KMS-11 (cell line): ENCODE measurements around the gene MYOD1.

Experiments used
- H2AFZ ChIP-seq: fragments of 200-600 bp; sonication (generic); 2 replicates; pipeline ENCODE4 v1.6.1; 2016; ENCODE audit warnings: antibody characterized with exemption, mixed run types, low read depth
- H3K27ac ChIP-seq: fragments of 200-600 bp; sonication (generic); 2 replicates; pipeline ENCODE4 v1.6.1; 2016; ENCODE audit warnings: mild to moderate bottlenecking, mixed run types
- H3K27me3 ChIP-seq: fragments of 200-600 bp; sonication (generic); 2 replicates; pipeline ENCODE4 v1.6.1; 2017; ENCODE audit warnings: mild to moderate bottlenecking, low read depth, mixed run types, moderate library complexity; ENCODE audit not compliant: insufficient read depth
- H3K36me3 ChIP-seq: fragments of 200-600 bp; sonication (generic); 2 replicates; pipeline ENCODE4 v1.6.1; 2017; ENCODE audit warnings: mild to moderate bottlenecking, mixed run types; ENCODE audit not compliant: insufficient read depth
- H3K4me1 ChIP-seq: fragments of 200-600 bp; sonication (generic); 2 replicates; pipeline ENCODE4 v1.6.1; 2016; ENCODE audit warnings: mild to moderate bottlenecking, low read depth, mixed run types; ENCODE audit not compliant: poor library complexity, severe bottlenecking
- H3K4me2 ChIP-seq: fragments of 200-600 bp; sonication (generic); 2 replicates; pipeline ENCODE4 v1.7.0; 2016; ENCODE audit warnings: mild to moderate bottlenecking, mixed run types
- H3K4me3 ChIP-seq: fragments of 200-600 bp; sonication (generic); IDR thresholded peaks from 2 replicates; pipeline ENCODE4 v1.6.1; 2017; ENCODE audit warnings: low read depth, low read length, mixed read lengths; ENCODE audit not compliant: insufficient read depth
- H3K79me2 ChIP-seq: fragments of 200-600 bp; sonication (generic); 2 replicates; pipeline ENCODE4 v1.6.1; 2016; ENCODE audit warnings: low read depth, mixed run types; ENCODE audit not compliant: insufficient read depth
- H3K9ac ChIP-seq: fragments of 200-600 bp; sonication (generic); 2 replicates; pipeline ENCODE4 v1.6.1; 2016; ENCODE audit warnings: mild to moderate bottlenecking, mixed run types
- H4K20me1 ChIP-seq: fragments of 200-600 bp; sonication (generic); 2 replicates; pipeline ENCODE4 v1.6.1; 2016; ENCODE audit warnings: mild to moderate bottlenecking, mixed run types; ENCODE audit not compliant: insufficient read depth
- CTCF ChIP-seq: fragments of 200-600 bp; sonication (generic); conservative IDR thresholded peaks from 2 replicates; pipeline ENCODE4 v1.6.1; 2017; ENCODE audit warnings: low read depth, mild to moderate bottlenecking, antibody characterized with exemption, low read length, moderate library complexity, mixed read lengths

Gene MYOD1

GRCh38 chr11:17733261-17733660 is 13.9 kb downstream of the MYOD1 start:
- H4K20me1 ChIP-seq = no peaks in the 10 kb centered on the region
- H3K27me3 ChIP-seq = no peaks in the 10 kb centered on the region
- no peak overlapping the region for H3K4me2 ChIP-seq
- H3K79me2 ChIP-seq = no peaks in the 10 kb centered on the region
- no peak overlapping the region for H3K27ac ChIP-seq
- H3K4me1 ChIP-seq = no peaks in the 10 kb centered on the region
- H2AFZ ChIP-seq = no peak overlapping the region
- no peak overlapping the region for H3K9ac ChIP-seq
- no peak overlapping the region for H3K4me3 ChIP-seq
- no peak for TF ChIP-seq CTCF
- no peaks in the 10 kb centered on the region for H3K36me3 ChIP-seq

- H3K4me2 ChIP-seq = no peak within 1 kb of the TSS
- no peak within 1 kb of the TSS for H3K9ac ChIP-seq
- no peaks in the 10 kb centered on the region for H3K36me3 ChIP-seq
- H3K27ac ChIP-seq = no peak within 1 kb of the TSS
- no peaks in the 10 kb centered on the region for H3K79me2 ChIP-seq
- H3K4me1 ChIP-seq = no peaks in the 10 kb centered on the region
- H2AFZ ChIP-seq = no peak within 1 kb of the TSS
- H4K20me1 ChIP-seq = no peaks in the 10 kb centered on the region
- no peaks in the 10 kb centered on the region; the same call in 1 of the 2 replicates for H3K27me3 ChIP-seq
- no peak within 1 kb of the TSS for H3K4me3 ChIP-seq
- TF ChIP-seq CTCF = no peak
Measured at GRCh38 chr11:17734418-17734911, 15.1 kb downstream of the MYOD1 start, which contains the start of gene KCNC1. KCNC1 (plus strand) TSS chr11:17734781; CDS start chr11:17736003, 1,222 bp downstream.

GRCh38 chr11:17734986-17735817 is 15.8 kb downstream of the MYOD1 start:
- H2AFZ ChIP-seq = no peak overlapping the region

More at GRCh38 chr11:17734986-17735817, 15.8 kb downstream of the MYOD1 start:
- H3K4me1 ChIP-seq = no peaks in the 10 kb centered on the region
- H3K27me3 ChIP-seq = no peaks in the 10 kb centered on the region; the same call in 1 of the 2 replicates
- TF ChIP-seq CTCF = no peak
- no peak overlapping the region for H3K27ac ChIP-seq
- H3K36me3 ChIP-seq = no peaks in the 10 kb centered on the region
- no peak overlapping the region for H3K9ac ChIP-seq
- no peaks in the 10 kb centered on the region for H3K79me2 ChIP-seq
- H3K4me2 ChIP-seq = no peak overlapping the region
- no peak overlapping the region for H3K4me3 ChIP-seq
- no peaks in the 10 kb centered on the region for H4K20me1 ChIP-seq
